GM10847 (cell line): Measurements from ENCODE around the gene PDAP1.

ENCODE experiments used
- POLR2A ChIP-seq: IDR thresholded peaks from 2 replicates; pipeline ENCODE4 v1.6.1; 2011; ENCODE audit not compliant: insufficient read length; ENCODE audit errors: extremely low read depth

Gene PDAP1

GRCh38 chr7:99390941-99391602, 17.3 kb downstream of the PDAP1 start:
- TF ChIP-seq POLR2A = no peak

- no peak for TF ChIP-seq POLR2A
Observed at GRCh38 chr7:99389772-99390171, 18.6 kb downstream of the PDAP1 start.

GRCh38 chr7:99387912-99388311, 20.5 kb downstream of the PDAP1 start:
- TF ChIP-seq POLR2A = no peak

- no peak for TF ChIP-seq POLR2A
Observed at GRCh38 chr7:99386584-99387238, 21.7 kb downstream of the PDAP1 start.

GRCh38 chr7:99385564-99385963, 22.8 kb downstream of the PDAP1 start:
- no peak for TF ChIP-seq POLR2A

GRCh38 chr7:99384523-99384922, 23.9 kb downstream of the PDAP1 start:
- no peak for TF ChIP-seq POLR2A

- no peak for TF ChIP-seq POLR2A
Observed at GRCh38 chr7:99383791-99384370, 24.5 kb downstream of the PDAP1 start.

GRCh38 chr7:99383203-99383602, 25.2 kb downstream of the PDAP1 start:
- no peak for TF ChIP-seq POLR2A

- no peak for TF ChIP-seq POLR2A
Observed at GRCh38 chr7:99381664-99382075, 26.7 kb downstream of the PDAP1 start.

GRCh38 chr7:99380823-99381663, 27.4 kb downstream of the PDAP1 start:
- peak; percentile 72 for TF ChIP-seq POLR2A

GRCh38 chr7:99380032-99380822, 28.2 kb downstream of the PDAP1 start:
- no peak for TF ChIP-seq POLR2A

GRCh38 chr7:99379043-99379577, 29.3 kb downstream of the PDAP1 start:
- no peak for TF ChIP-seq POLR2A

GRCh38 chr7:99375070-99375807, 33.2 kb downstream of the PDAP1 start:
- peak; percentile 59 for TF ChIP-seq POLR2A
